Pancreas (tissue), 10 donors: ENCODE data around the gene HIVEP2. TPM values are rescaled to one million over a fixed set of nuclear protein-coding genes. Genes with fewer than 3 reads are reported as not detected.
A peak's percentile ranks its signal among the peaks of the same experiment; 100 is the strongest.

ENCODE experiments used
- ATAC-seq, 4 donors: fragments of 200-7000 bp; cut with Tn5 transposase; one replicate each; pipeline versions ENCODE4 v1.8.0 to v1.9.1; 2020; ENCODE audit warnings: mild to moderate bottlenecking in 4 of 4, moderate library complexity in 4 of 4
- DNase-seq, 6 donors: peaks; one replicate each; pipeline ENCODE4 v3.0.0-alpha.2; 2020
- FAIRE-seq: peaks from 2 replicates; lab custom pipeline; 2012; peaks lifted over from hg19 to GRCh38; lab: Jason Lieb, UNC
- H3K27ac ChIP-seq, 4 donors: fragments of 200-600 bp; sonication (generic); 1 replicate in 3 of 4; 2 replicates in 1 of 4; pipeline versions ENCODE4 v1.5.0 to v1.8.0; 2020
- H3K27me3 ChIP-seq, 4 donors: fragments of 200-600 bp; one replicate each; pipeline ENCODE4 v1.8.0; 2021
- H3K36me3 ChIP-seq, 3 donors: fragments of 200-600 bp; sonication (generic) in 1 of 3; one replicate each; pipeline versions ENCODE4 v1.5.0 to v1.8.0; 2020 to 2021
- H3K4me1 ChIP-seq, 3 donors: fragments of 200-600 bp; one replicate each; pipeline ENCODE4 v1.8.0; 2021
- H3K4me3 ChIP-seq, 4 donors: fragments of 200-600 bp; sonication (generic) in 2 of 4; one replicate each; pipeline versions ENCODE4 v1.5.0 to v1.8.0; 2020 to 2021
- H3K9me3 ChIP-seq, 4 donors: fragments of 200-600 bp; one replicate each; pipeline ENCODE4 v1.8.0; 2021
- CTCF ChIP-seq, 4 donors: fragments of 200-600 bp; sonication (generic) in 3 of 4; IDR thresholded peaks; one replicate each; pipeline versions ENCODE4 v1.5.0 to v1.8.0; 2021; ENCODE audit warnings: antibody characterized with exemption in 4 of 4
- WGBS, 2 donors: extraction: QIAGEN DNeasy Blood & Tissue Kit; methylation state at CpG; one replicate each; pipeline ENCODE4 v1.1.7; 2013; 5-methylcytosine and 5-hydroxymethylcytosine counted together
- intact Hi-C, 3 donors: fragments of 100-400 bp; cut with DNase I; formaldehyde crosslinking; loops; one replicate each; pipeline versions ENCODE4 v1.11.1 to v1.14.2; 2022
- polyA plus RNA-seq, 2 donors: library from polyadenylated mRNA; stranded (reverse); fragments of 200-250 nt; gene quantifications; one replicate each; pipeline ENCODE4 v1.2.3, GENCODE V29; 2013
- total RNA-seq, 6 donors: library from RNA; stranded (reverse); fragmentation: NEBNext Ultra II Directional in 4 of 6; extraction: Animal tissue kit (Norgen Biotek cat#: 25700) in 4 of 6; gene quantifications; one replicate each; pipeline versions ENCODE4 v1.2.1 to v1.2.4, GENCODE V29; 2021 to 2023
- donor health status: healthy with polysubstance abuse.
- donor health status: DM: no; HTN: no; CAD: no; lungs with moderate emphysema.
- donor health status: DM: no; HTN: no; CAD: no.
- donor health status: control.
- donor health status: control.
- donor health status: Bipolar disorder and iron deficiency.
- donor health status: DM: yes; HTN: yes; CAD: no.
- donor health status: DM: no; HTN: no; CAD: no.
- donor health status: DM: no; HTN: no; CAD: no.
- donor health status: DM: yes; HTN: yes; CAD: no.

Gene HIVEP2
- total and polyA plus RNA-seq, 8 donors, result 3.8 to 14.0 (median 8.6) TPM

- no peak for FAIRE-seq
- DNase-seq, result no peak
- Histone ChIP-seq H3K27ac (no peak overlapping the region), H3K36me3 (no peaks in the 10 kb centered on the region), H3K4me3 (no peak overlapping the region), H3K9me3 (no peaks in the 10 kb centered on the region), H3K27me3 (no peaks in the 10 kb centered on the region), H3K4me1 (peaks cover 5 to 17% (median 16%) of the 10 kb centered on the region in 3 donors)
- no peak for ATAC-seq
- TF ChIP-seq CTCF (IDR thresholded peaks at IDR 0.05), result no peak
- intact Hi-C loops, result no loop called here
- 84 to 95% methylated on average over 1 of the region's 1 CpG for WGBS, 2 donors
Measured at GRCh38 chr6:142903812-142904211, 41.2 kb downstream of the HIVEP2 start.

GRCh38 chr6:142902636-142903053 lies 42.3 kb downstream of the HIVEP2 start:
- ATAC-seq, result peak; percentile 68 to 84 (median 76)
- peak in 3 of 6 donors; percentile 10 to 37 (median 23) for DNase-seq
- Histone ChIP-seq H3K9me3 (no peaks in the 10 kb centered on the region), H3K27ac (peak overlapping the region in 1 of 4 donors; percentile 20), H3K4me3 (no peak overlapping the region), H3K36me3 (no peaks in the 10 kb centered on the region), H3K27me3 (no peaks in the 10 kb centered on the region), H3K4me1 (peaks cover 5 to 17% (median 16%) of the 10 kb centered on the region in 3 donors)
- FAIRE-seq, result no peak
- WGBS, 2 donors, result 51% methylated on average over 4 of the region's 4 CpGs
- intact Hi-C loops, result no loop called here
- no peak for TF ChIP-seq CTCF (IDR thresholded peaks at IDR 0.05)

GRCh38 chr6:142901611-142902010 lies 43.4 kb downstream of the HIVEP2 start:
- 55 to 59% methylated on average over 6 of the region's 6 CpGs for WGBS, 2 donors

GRCh38 chr6:142900227-142900971 lies 44.6 kb downstream of the HIVEP2 start:
- no peak for TF ChIP-seq CTCF (IDR thresholded peaks at IDR 0.05)
- H3K27ac ChIP-seq, result no peak overlapping the region
- no peak for FAIRE-seq

More at GRCh38 chr6:142901611-142902010, 43.4 kb downstream of the HIVEP2 start:
- H3K36me3 ChIP-seq, result no peaks in the 10 kb centered on the region
- H3K27ac ChIP-seq, result no peak overlapping the region
- H3K4me1 ChIP-seq, result peaks cover 5 to 17% (median 16%) of the 10 kb centered on the region in 3 donors
- H3K27me3 ChIP-seq, result no peaks in the 10 kb centered on the region
- no peak for TF ChIP-seq CTCF (IDR thresholded peaks at IDR 0.05)
- H3K9me3 ChIP-seq, result no peaks in the 10 kb centered on the region
- intact Hi-C loops, result no loop called here
- no peak overlapping the region for H3K4me3 ChIP-seq
- ATAC-seq, result no peak
- DNase-seq, result no peak
- no peak for FAIRE-seq

More at GRCh38 chr6:142900227-142900971, 44.6 kb downstream of the HIVEP2 start:
- Histone ChIP-seq H3K4me1 (peaks cover 5 to 17% (median 16%) of the 10 kb centered on the region in 3 donors), H3K4me3 (no peak overlapping the region), H3K36me3 (no peaks in the 10 kb centered on the region), H3K27me3 (no peaks in the 10 kb centered on the region), H3K9me3 (no peaks in the 10 kb centered on the region)
- 86 to 91% methylated on average over 10 of the region's 10 CpGs for WGBS, 2 donors
- no peak for DNase-seq
- no peak for ATAC-seq
- intact Hi-C loops, result no loop called here
